Keratinocyte (primary cell): ENCODE measurements around the gene SLC9A8. TPM values are rescaled to one million over a fixed set of nuclear protein-coding genes. Genes with fewer than 3 reads are reported as not detected.

Experiments used
- DNase-seq: peaks from one replicate; pipeline ENCODE4 v3.0.0-alpha.2; 2011; ENCODE audit warnings: low read depth, missing footprints, low spot score
- FAIRE-seq: peaks from 2 replicates; lab custom pipeline; 2011; peaks lifted over from hg19 to GRCh38; lab: Jason Lieb, UNC
- H2AFZ ChIP-seq: 2 replicates; pipeline ENCODE4 v1.6.0; 2012; ENCODE audit warnings: low read length, control low read depth, inconsistent platforms; ENCODE audit not compliant: control insufficient read depth
- H3K27ac ChIP-seq: 2 replicates; pipeline ENCODE4 v1.5.1; 2011; ENCODE audit warnings: low read length; ENCODE audit not compliant: control insufficient read depth, insufficient read depth
- H3K27me3 ChIP-seq: 3 replicates; pipeline ENCODE4 v1.6.0; 2011; ENCODE audit warnings: low read length; ENCODE audit not compliant: control insufficient read depth, insufficient read depth; ENCODE audit errors: extremely low read depth
- H3K36me3 ChIP-seq, 2 experiments: 2 replicates in 1 of 2; 3 replicates in 1 of 2; pipeline ENCODE4 v1.5.1; 2011; ENCODE audit warnings: low read length in 2 of 2, mild to moderate bottlenecking in 1 of 2; ENCODE audit not compliant: control insufficient read depth in 2 of 2, insufficient read depth in 2 of 2; ENCODE audit errors: extremely low read depth in 1 of 2
- H3K4me1 ChIP-seq: 3 replicates; pipeline ENCODE4 v1.5.1; 2011; ENCODE audit warnings: low read length; ENCODE audit not compliant: control insufficient read depth, insufficient read depth; ENCODE audit errors: extremely low read depth
- H3K4me2 ChIP-seq: 3 replicates; pipeline ENCODE4 v1.6.0; 2011; ENCODE audit warnings: low read depth, low read length; ENCODE audit not compliant: control insufficient read depth, insufficient read depth; ENCODE audit errors: extremely low read depth
- H3K4me3 ChIP-seq, 3 experiments: fragments of 200-600 bp in 1 of 3; sonication (generic) in 1 of 3; 2 replicates in 2 of 3; 3 replicates in 1 of 3; pipeline ENCODE4 v1.5.1; 2011 to 2016; ENCODE audit warnings: low read length in 3 of 3, mild to moderate bottlenecking in 3 of 3, control low read depth in 2 of 3, inconsistent platforms in 1 of 3, low read depth in 1 of 3, mixed read lengths in 1 of 3, mixed run types in 1 of 3, moderate library complexity in 1 of 3; ENCODE audit not compliant: control insufficient read depth in 2 of 3, insufficient read depth in 2 of 3; ENCODE audit errors: extremely low read depth in 1 of 3
- H3K79me2 ChIP-seq: 2 replicates; pipeline ENCODE4 v1.6.0; 2012; ENCODE audit warnings: low read length; ENCODE audit not compliant: control insufficient read depth, insufficient read depth
- H3K9ac ChIP-seq: 3 replicates; pipeline ENCODE4 v1.6.0; 2011; ENCODE audit warnings: low read length; ENCODE audit not compliant: control insufficient read depth, insufficient read depth; ENCODE audit errors: extremely low read depth
- H3K9me1 ChIP-seq: 3 replicates; pipeline ENCODE4 v1.6.0; 2011; ENCODE audit warnings: low read length; ENCODE audit not compliant: control insufficient read depth, insufficient read depth; ENCODE audit errors: extremely low read depth
- H3K9me3 ChIP-seq: 2 replicates; pipeline ENCODE4 v1.5.1; 2012; ENCODE audit warnings: low read depth, low read length; ENCODE audit not compliant: control insufficient read depth
- H4K20me1 ChIP-seq: 3 replicates; pipeline ENCODE4 v1.6.0; 2011; ENCODE audit warnings: low read length; ENCODE audit not compliant: control insufficient read depth, insufficient read depth; ENCODE audit errors: extremely low read depth
- CTCF ChIP-seq, 3 experiments: IDR thresholded peaks in 1 of 3; conservative IDR thresholded peaks in 1 of 3; optimal IDR thresholded peaks in 1 of 3; 2 replicates in 2 of 3; 3 replicates in 1 of 3; pipeline versions ENCODE3 to v1.5.1; 2011; ENCODE audit warnings: low read length in 3 of 3, mild to moderate bottlenecking in 3 of 3, moderate library complexity in 2 of 3, control low read depth in 1 of 3, inconsistent platforms in 1 of 3; ENCODE audit not compliant: insufficient read depth in 2 of 3; ENCODE audit errors: extremely low read depth in 1 of 3
- EZH2 ChIP-seq: IDR thresholded peaks from one replicate; pipeline ENCODE4 v1.6.1; 2012; ENCODE audit warnings: inconsistent platforms, mild to moderate bottlenecking, low read length, moderate library complexity
- dilution Hi-C: fragments of 300-500 bp; cut with MboI; formaldehyde crosslinking; loops from one replicate; pipeline ENCODE4 v1.7.0; 2020; ENCODE audit warnings: low sequenced_read_pairs; ENCODE audit not compliant: extremely low pct_ligation_motif_present
- polyA plus RNA-seq, 5 experiments: library from polyadenylated mRNA; depleted of rRNA in 3 of 5; stranded (reverse) in 3 of 5; stranded (forward) in 1 of 5; unstranded in 1 of 5; fragments of >200 nt; gene quantifications; 1 replicate in 1 of 5; 2 replicates in 3 of 5; 3 replicates in 1 of 5; pipeline versions ENCODE4 v1.2.1 to v1.2.3, GENCODE V29; 2011 to 2012; ENCODE audit warnings: missing spikeins in 2 of 5, low read depth in 1 of 5, low replicate concordance in 1 of 5

The SLC9A8 gene
- polyA plus RNA-seq, 1 donor (not counting 4 experiments of a cell fraction or from before 2014, with no cell fraction given), result 1.9 TPM

- TF ChIP-seq EZH2 (no peak), CTCF (optimal IDR thresholded peaks at IDR 0.05 in 1 of 3, IDR thresholded peaks at IDR 0.05 in 1 of 3, conservative IDR thresholded peaks at IDR 0.05 in 1 of 3; ENCODE audit: extremely low read depth in 1 of 3, insufficient read depth in 2 of 3, low read length in 3 of 3) (no peak)
- H3K9ac ChIP-seq, result no peak overlapping the region
- no peak overlapping the region for H3K4me2 ChIP-seq
- H4K20me1 ChIP-seq, result no peaks in the 10 kb centered on the region
- no peak overlapping the region for H3K4me3 ChIP-seq
- no peaks in the 10 kb centered on the region for H3K9me1 ChIP-seq
- H3K79me2 ChIP-seq, result no peaks in the 10 kb centered on the region
- dilution Hi-C loops, result no loop called here
- H2AFZ ChIP-seq, result no peak overlapping the region
- FAIRE-seq (no peak), DNase-seq (no peak)
- H3K36me3 ChIP-seq, result no peaks in the 10 kb centered on the region
- peaks cover 6% of the 10 kb centered on the region for H3K4me1 ChIP-seq
- H3K9me3 ChIP-seq, result no peaks in the 10 kb centered on the region
- no peaks in the 10 kb centered on the region for H3K27me3 ChIP-seq
- no peak overlapping the region for H3K27ac ChIP-seq
Measured at GRCh38 chr20:49925901-49926454, 113.3 kb downstream of the SLC9A8 start.

- peak; percentile 67 for FAIRE-seq
- Histone ChIP-seq H4K20me1 (no peaks in the 10 kb centered on the region), H3K9me1 (no peaks in the 10 kb centered on the region), H3K4me3 (peak overlapping the region in 1 of 3 experiments; percentile 14), H3K36me3 (no peaks in the 10 kb centered on the region), H3K79me2 (no peaks in the 10 kb centered on the region), H3K9me3 (no peaks in the 10 kb centered on the region), H3K9ac (peak overlapping the region; percentile 22), H3K4me2 (peak overlapping the region; percentile 52), H3K27me3 (no peaks in the 10 kb centered on the region), H2AFZ (peak overlapping the region; percentile 85), H3K4me1 (peaks cover 6% of the 10 kb centered on the region), H3K27ac (no peak overlapping the region)
- dilution Hi-C loops, result no loop called here
- no peak for DNase-seq
- peak; percentile 81 to 97 (median 85) for TF ChIP-seq CTCF (optimal IDR thresholded peaks at IDR 0.05 in 1 of 3, IDR thresholded peaks at IDR 0.05 in 1 of 3, conservative IDR thresholded peaks at IDR 0.05 in 1 of 3; ENCODE audit: extremely low read depth in 1 of 3, insufficient read depth in 2 of 3, low read length in 3 of 3)
- no peak for TF ChIP-seq EZH2
Measured at GRCh38 chr20:49928411-49929141, 115.9 kb downstream of the SLC9A8 start.
